NCI-H226 (cell line): ENCODE measurements around the gene PROCA1.

Source experiments
- DNase-seq: peaks from one replicate; pipeline ENCODE4 v3.0.0-alpha.2; 2015

Gene PROCA1

GRCh38 chr17:28705728-28706334, 5.9 kb downstream of the PROCA1 start:
- DNase-seq: no peak

GRCh38 chr17:28705074-28705659, 6.5 kb downstream of the PROCA1 start:
- no peak for DNase-seq

GRCh38 chr17:28704219-28704858, 7.3 kb downstream of the PROCA1 start:
- no peak for DNase-seq

- no peak for DNase-seq
These were observed 8.0 kb downstream of the PROCA1 start for GRCh38 chr17:28703552-28704218.

- no peak for DNase-seq
These were observed 8.9 kb downstream of the PROCA1 start for GRCh38 chr17:28702752-28703150.

- DNase-seq: no peak
These were observed 9.5 kb downstream of the PROCA1 start for GRCh38 chr17:28702026-28702751.

- DNase-seq: no peak
These were observed 10.7 kb downstream of the PROCA1 start for GRCh38 chr17:28700830-28701492.

- DNase-seq: no peak
These were observed 11.4 kb downstream of the PROCA1 start for GRCh38 chr17:28700278-28700677.

- no peak for DNase-seq
These were observed 13.3 kb downstream of the PROCA1 start for GRCh38 chr17:28698253-28698941.

GRCh38 chr17:28693869-28694268, 17.8 kb downstream of the PROCA1 start:
- DNase-seq: no peak

- DNase-seq: no peak
These were observed 22.7 kb downstream of the PROCA1 start for GRCh38 chr17:28689011-28689410.

- DNase-seq: no peak
These were observed 23.2 kb downstream of the PROCA1 start for GRCh38 chr17:28688481-28688880.

- DNase-seq: no peak
These were observed 25.4 kb downstream of the PROCA1 start for GRCh38 chr17:28686296-28686695.

GRCh38 chr17:28685366-28685765, 26.3 kb downstream of the PROCA1 start:
- no peak for DNase-seq

GRCh38 chr17:28684963-28685362, 26.7 kb downstream of the PROCA1 start:
- DNase-seq: no peak

- DNase-seq: no peak
These were observed 29.0 kb downstream of the PROCA1 start for GRCh38 chr17:28682655-28683054.

GRCh38 chr17:28675980-28676379, 35.7 kb downstream of the PROCA1 start:
- no peak for DNase-seq

GRCh38 chr17:28675490-28675889, 36.2 kb downstream of the PROCA1 start:
- no peak for DNase-seq

- no peak for DNase-seq
These were observed 41.8 kb downstream of the PROCA1 start for GRCh38 chr17:28669918-28670317.

- DNase-seq: no peak
These were observed 43.8 kb downstream of the PROCA1 start for GRCh38 chr17:28667870-28668269.

GRCh38 chr17:28665994-28666393, 45.7 kb downstream of the PROCA1 start:
- no peak for DNase-seq

GRCh38 chr17:28663723-28664122, 48.0 kb downstream of the PROCA1 start:
- DNase-seq: no peak
